ENCODE measurements around the gene HAUS6. TPM values are rescaled to one million over a fixed set of nuclear protein-coding genes. Genes with fewer than 3 reads are reported as not detected.

The HAUS6 gene
- total and polyA plus RNA-seq, 2 of the 13 experiments (the other 11 are each of a cell fraction or from before 2014, with no cell fraction given), result 9.8 to 31.1 TPM

- TF ChIP-seq HOXA5 (CRISPR knock-in tag; IDR thresholded peaks at IDR 0.05) (no peak), ZKSCAN8 (CRISPR knock-in tag; IDR thresholded peaks at IDR 0.05; ENCODE audit: borderline replicate concordance) (no peak), HOXA7 (CRISPR knock-in tag; IDR thresholded peaks at IDR 0.05) (no peak), ZNF205 (CRISPR knock-in tag; IDR thresholded peaks at IDR 0.05) (no peak), ZNF557 (CRISPR knock-in tag; IDR thresholded peaks at IDR 0.05) (no peak), HNF1B (CRISPR knock-in tag; IDR thresholded peaks at IDR 0.05) (no peak), HMG20A (CRISPR knock-in tag; IDR thresholded peaks at IDR 0.05; ENCODE audit: borderline replicate concordance) (no peak), NFYB (CRISPR knock-in tag; IDR thresholded peaks at IDR 0.05) (no peak), NCOA5 (CRISPR knock-in tag; IDR thresholded peaks at IDR 0.05) (no peak), ZFP36L1 (CRISPR knock-in tag; IDR thresholded peaks at IDR 0.05) (0 out of 2 replicates have a peak, but pooled peaks have one; percentile 63), POLR2A (IDR thresholded peaks at IDR 0.05; ENCODE audit: insufficient read depth in 1 of 2, low read depth in 2 of 2, low read length in 2 of 2) (peak; percentile 36 to 52; a peak in 2 of 4 replicates), ZNF121 (CRISPR knock-in tag; IDR thresholded peaks at IDR 0.05) (no peak), POLR2G (IDR thresholded peaks at IDR 0.05; ENCODE audit: low read depth, low read length) (peak; percentile 77), TP53 (CRISPR knock-in tag; conservative IDR thresholded peaks at IDR 0.05) (no peak), ZNF354B (CRISPR knock-in tag; IDR thresholded peaks at IDR 0.05) (no peak), ZNF576 (CRISPR knock-in tag; IDR thresholded peaks at IDR 0.05) (no peak), ZFP82 (CRISPR knock-in tag; IDR thresholded peaks at IDR 0.05; ENCODE audit: borderline replicate concordance) (peak; percentile 30; the same call in 1 of the 2 replicates)
These were observed 19.9 kb upstream of the HAUS6 start (continued) for GRCh38 chr9:19122490-19123042.

All from HepG2 (cell line).